HCT116 (cell line): ENCODE data around the gene HGS. TPM values are rescaled to one million over a fixed set of nuclear protein-coding genes. Genes with fewer than 3 reads are reported as not detected.

Source experiments
- ATAC-seq: fragments of 200-7000 bp; cut with Tn5 transposase; 2 replicates; pipeline ENCODE4 v1.9.1; 2020; ENCODE audit warnings: mild to moderate bottlenecking, moderate library complexity
- BruUV-seq: library from RNA; stranded (reverse); fragments of 400-500 nt; replicated peaks from 2 replicates; lab custom pipeline; 2021; lab: Mats Ljungman, UMichigan
- CTCF ChIA-PET: fragments of 300-600 bp; sonication (Branson Sonifier 250); formaldehyde crosslinking; loops from one replicate; lab custom pipeline; 2021; ENCODE audit warnings: antibody characterized with exemption; lab: Charles Lee
- POLR2A ChIA-PET: fragments of 300-600, 350-600 bp; sonication (Branson Sonifier 250); formaldehyde crosslinking; loops from one replicate; lab custom pipeline; 2021; ENCODE audit warnings: antibody characterized with exemption; lab: Charles Lee
- RAD21 ChIA-PET, 2 experiments: fragments of 300-600 bp; sonication (Branson Sonifier 250); formaldehyde crosslinking; loops; one replicate each; lab custom pipeline; 2023; ENCODE audit warnings: low total read pairs in 2 of 2; ENCODE audit not compliant: uncharacterized antibody in 2 of 2, unreplicated experiment in 2 of 2, low non-redundant PET in 1 of 2; lab: Charles Lee
- DNase-seq: peaks from one replicate; pipeline ENCODE4 v3.0.0-alpha.2; 2010; ENCODE audit warnings: low read depth, low spot score
- H2AFZ ChIP-seq: fragments of 200-600 bp; shearing (Covaris generic), sonication (generic); 2 replicates; pipeline ENCODE4 v1.6.1; 2017; ENCODE audit warnings: low read depth, mixed run types, mixed read lengths, antibody characterized with exemption, low read length; ENCODE audit not compliant: poor library complexity, severe bottlenecking
- H3K27ac ChIP-seq: 2 replicates; pipeline ENCODE4 v1.5.1; 2012; ENCODE audit warnings: low read depth, low read length
- H3K27me3 ChIP-seq: fragments of 200-600 bp; sonication (generic); 2 replicates; pipeline ENCODE4 v1.6.1; 2016; ENCODE audit warnings: mixed run types, low read length, mixed read lengths; ENCODE audit not compliant: insufficient read depth
- H3K36me3 ChIP-seq, 2 experiments: fragments of 200-500 bp in 1 of 2; fragments of 200-600 bp in 1 of 2; sonication (Bioruptor generic) in 1 of 2; sonication (generic) in 1 of 2; 2 replicates each; pipeline versions ENCODE4 v1.5.1 to v1.6.1; 2014 to 2016; ENCODE audit warnings: low read length in 2 of 2, inconsistent platforms in 1 of 2, mixed read lengths in 1 of 2, mixed run types in 1 of 2; ENCODE audit not compliant: insufficient read depth in 2 of 2, control insufficient read depth in 1 of 2
- H3K4me1 ChIP-seq, 2 experiments: fragments of 200-600 bp in 1 of 2; sonication (generic) in 1 of 2; 2 replicates each; pipeline versions ENCODE4 v1.5.1 to v1.6.1; 2012 to 2017; ENCODE audit warnings: low read length in 2 of 2, inconsistent platforms in 1 of 2, mild to moderate bottlenecking in 1 of 2, mixed read lengths in 1 of 2, mixed run types in 1 of 2, moderate library complexity in 1 of 2; ENCODE audit not compliant: insufficient read depth in 2 of 2, control insufficient read depth in 1 of 2
- H3K4me2 ChIP-seq: fragments of 200-600 bp; sonication (generic); 2 replicates; pipeline ENCODE4 v1.6.1; 2017; ENCODE audit warnings: mixed run types, low read length, mixed read lengths
- H3K4me3 ChIP-seq, 2 experiments: fragments of 200-600 bp in 1 of 2; sonication (generic) in 1 of 2; replicated peaks in 1 of 2; 2 replicates each; pipeline ENCODE4 v1.5.1; 2011 to 2016; ENCODE audit warnings: low read length in 2 of 2, control low read depth in 1 of 2, low read depth in 1 of 2, mild to moderate bottlenecking in 1 of 2, mixed read lengths in 1 of 2, mixed run types in 1 of 2
- H3K79me2 ChIP-seq: fragments of 200-600 bp; sonication (generic); 2 replicates; pipeline ENCODE4 v1.6.1; 2017; ENCODE audit warnings: mild to moderate bottlenecking, mixed run types, low read length, moderate library complexity, mixed read lengths; ENCODE audit not compliant: insufficient read depth
- H3K9ac ChIP-seq: fragments of 200-600 bp; sonication (generic); 2 replicates; pipeline ENCODE4 v1.6.1; 2016; ENCODE audit warnings: low read length, mixed read lengths
- H3K9me2 ChIP-seq: fragments of 200-600 bp; sonication (generic), shearing (Covaris generic); 2 replicates; pipeline ENCODE4 v1.6.1; 2017; ENCODE audit warnings: mixed run types, mild to moderate bottlenecking, moderate library complexity; ENCODE audit not compliant: insufficient read depth
- H3K9me3 ChIP-seq, 2 experiments: fragments of 200-500 bp in 1 of 2; fragments of 200-600 bp in 1 of 2; sonication (Bioruptor generic) in 1 of 2; sonication (generic) in 1 of 2; 2 replicates each; pipeline ENCODE4 v1.6.1; 2014 to 2017; ENCODE audit warnings: low read length in 2 of 2, mixed read lengths in 2 of 2, inconsistent platforms in 1 of 2, low read depth in 1 of 2, mild to moderate bottlenecking in 1 of 2, mixed run types in 1 of 2, moderate library complexity in 1 of 2; ENCODE audit not compliant: control insufficient read depth in 1 of 2, insufficient read depth in 1 of 2
- H4K20me1 ChIP-seq: fragments of 200-600 bp; sonication (generic), shearing (Covaris generic); 2 replicates; pipeline ENCODE4 v1.6.1; 2017; ENCODE audit warnings: mixed run types, mild to moderate bottlenecking, moderate library complexity; ENCODE audit not compliant: insufficient read depth
- ATF3 ChIP-seq: IDR thresholded peaks from 2 replicates; pipeline ENCODE4 v1.6.1; 2012
- POLR2A ChIP-seq: IDR thresholded peaks from 2 replicates; pipeline ENCODE4 v1.7.0; 2011; ENCODE audit warnings: borderline replicate concordance; ENCODE audit not compliant: insufficient read depth, insufficient read length; ENCODE audit errors: extremely low read depth
- POLR2AphosphoS5 ChIP-seq: IDR thresholded peaks from 2 replicates; pipeline ENCODE4 v1.6.1; 2011; ENCODE audit warnings: mild to moderate bottlenecking, low read depth, low read length, moderate library complexity
- intact Hi-C: fragments of 100-400 bp; cut with micrococcal nuclease; formaldehyde crosslinking; loops from 2 replicates; pipeline ENCODE4 v1.10.0; 2022
- total RNA-seq: library from RNA; stranded (reverse); gene quantifications from one replicate; pipeline ENCODE4 v1.2.1, GENCODE V29; 2021; ENCODE audit not compliant: unreplicated experiment
- TF ChIP-seq, protein P1 (sequence below), 3 experiments: fragments of 200-600 bp in 1 of 3; sonication (generic) in 1 of 3; IDR thresholded peaks in 2 of 3; conservative IDR thresholded peaks in 1 of 3; 2 replicates each; pipeline ENCODE4 v1.5.1; 2012 to 2017; ENCODE audit warnings: low read depth in 2 of 3, low read length in 2 of 3, antibody characterized with exemption in 1 of 3, borderline replicate concordance in 1 of 3, control low read depth in 1 of 3, mild to moderate bottlenecking in 1 of 3, mixed read lengths in 1 of 3, mixed run types in 1 of 3, moderate library complexity in 1 of 3; ENCODE audit not compliant: insufficient read depth in 1 of 3

The HGS gene
- total RNA-seq, 1 experiment from 2014 or later: 231 TPM

- no peak for TF ChIP-seq ATF3
- Histone ChIP-seq H3K4me2 (peak overlapping the region; percentile 89; the same call in 1 of the 2 replicates), H3K9me3 (no peaks in the 10 kb centered on the region), H3K36me3 (peaks cover 24 to 60% of the 10 kb centered on the region in 2 experiments), H3K9ac (peak overlapping the region; percentile 95; the same call in 1 of the 2 replicates), H3K4me3 (peak overlapping the region in 1 of 2 experiments; percentile 68; a peak in 1 of 4 replicates), H3K79me2 (peaks cover 93% of the 10 kb centered on the region), H2AFZ (no peak overlapping the region), H4K20me1 (no peaks in the 10 kb centered on the region; the same call in 1 of the 2 replicates), H3K4me1 (peaks cover 13 to 27% of the 10 kb centered on the region in 2 experiments), H3K27me3 (no peaks in the 10 kb centered on the region), H3K27ac (peak overlapping the region; percentile 98; the same call in 1 of the 2 replicates), H3K9me2 (no peaks in the 10 kb centered on the region)
- no TSS peak for BruUV-seq
- ChIA-PET POLR2A (interaction anchor here (3.5 kb wide), 1 partner anchor 17 kb away, joined by 33 read pairs; the partner anchor contains the start of genes ARL16 and HGS), CTCF (interaction anchor here (1.0 kb wide), 1 partner anchor 33 kb away, joined by 3 read pairs; no protein-coding TSS in a partner anchor), RAD21 (no interaction called here)
- ATAC-seq (no peak), DNase-seq (no peak)
- intact Hi-C loops: no loop called here
Measured at GRCh38 chr17:81700353-81701287, 16.8 kb downstream of the HGS start.

DNA sequence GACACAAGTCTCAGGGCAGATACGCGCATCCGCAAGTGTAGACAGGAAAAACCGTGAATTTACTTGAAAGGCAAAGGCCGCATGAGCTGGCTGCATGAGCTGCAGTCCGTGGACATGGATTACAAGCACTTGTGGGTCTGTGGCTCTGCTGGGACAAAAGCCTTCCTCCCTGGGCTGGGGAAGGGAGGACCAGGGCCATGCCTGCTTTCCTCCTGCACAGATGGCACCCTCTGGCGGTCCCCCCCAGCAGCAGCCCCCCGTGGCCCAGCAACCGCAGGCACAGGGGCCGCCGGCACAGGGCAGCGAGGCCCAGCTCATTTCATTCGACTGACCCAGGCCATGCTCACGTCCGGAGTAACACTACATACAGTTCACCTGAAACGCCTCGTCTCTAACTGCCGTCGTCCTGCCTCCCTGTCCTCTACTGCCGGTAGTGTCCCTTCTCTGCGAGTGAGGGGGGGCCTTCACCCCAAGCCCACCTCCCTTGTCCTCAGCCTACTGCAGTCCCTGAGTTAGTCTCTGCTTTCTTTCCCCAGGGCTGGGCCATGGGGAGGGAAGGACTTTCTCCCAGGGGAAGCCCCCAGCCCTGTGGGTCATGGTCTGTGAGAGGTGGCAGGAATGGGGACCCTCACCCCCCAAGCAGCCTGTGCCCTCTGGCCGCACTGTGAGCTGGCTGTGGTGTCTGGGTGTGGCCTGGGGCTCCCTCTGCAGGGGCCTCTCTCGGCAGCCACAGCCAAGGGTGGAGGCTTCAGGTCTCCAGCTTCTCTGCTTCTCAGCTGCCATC lies 17.7 kb downstream of the HGS start:
- H3K36me3 ChIP-seq: peaks cover 27 to 60% of the 10 kb centered on the region in 2 experiments
- CTCF ChIA-PET: interaction anchor here (1.0 kb wide), 1 partner anchor 34 kb away, joined by 3 read pairs; no protein-coding TSS in a partner anchor
- intact Hi-C loops: loop anchor here (2.0 kb wide), 1 partner anchor 19 kb away; the partner anchor contains the start of gene ARL16
- peak overlapping the region; percentile 95 for H3K9ac ChIP-seq
- peak overlapping the region; percentile 89 for H3K4me2 ChIP-seq
- no TSS peak for BruUV-seq
- no peaks in the 10 kb centered on the region for H3K27me3 ChIP-seq
- no peak overlapping the region for H2AFZ ChIP-seq
- DNase-seq (no peak), ATAC-seq (peak; percentile 43)
- peaks cover 93% of the 10 kb centered on the region for H3K79me2 ChIP-seq
- no peaks in the 10 kb centered on the region for H3K9me3 ChIP-seq
- H3K4me3 ChIP-seq: peak overlapping the region; percentile 68
- no peaks in the 10 kb centered on the region; the same call in 1 of the 2 replicates for H4K20me1 ChIP-seq
- POLR2A ChIA-PET: interaction anchor here (0.8 to 3.5 kb wide), 2 partner anchors 18 to 28 kb away, joined by 3 to 33 read pairs; partner anchors contain the start of genes ARL16 and HGS
- no peaks in the 10 kb centered on the region for H3K9me2 ChIP-seq
- no peak for TF ChIP-seq POLR2A
- TF ChIP-seq, protein P1, sequence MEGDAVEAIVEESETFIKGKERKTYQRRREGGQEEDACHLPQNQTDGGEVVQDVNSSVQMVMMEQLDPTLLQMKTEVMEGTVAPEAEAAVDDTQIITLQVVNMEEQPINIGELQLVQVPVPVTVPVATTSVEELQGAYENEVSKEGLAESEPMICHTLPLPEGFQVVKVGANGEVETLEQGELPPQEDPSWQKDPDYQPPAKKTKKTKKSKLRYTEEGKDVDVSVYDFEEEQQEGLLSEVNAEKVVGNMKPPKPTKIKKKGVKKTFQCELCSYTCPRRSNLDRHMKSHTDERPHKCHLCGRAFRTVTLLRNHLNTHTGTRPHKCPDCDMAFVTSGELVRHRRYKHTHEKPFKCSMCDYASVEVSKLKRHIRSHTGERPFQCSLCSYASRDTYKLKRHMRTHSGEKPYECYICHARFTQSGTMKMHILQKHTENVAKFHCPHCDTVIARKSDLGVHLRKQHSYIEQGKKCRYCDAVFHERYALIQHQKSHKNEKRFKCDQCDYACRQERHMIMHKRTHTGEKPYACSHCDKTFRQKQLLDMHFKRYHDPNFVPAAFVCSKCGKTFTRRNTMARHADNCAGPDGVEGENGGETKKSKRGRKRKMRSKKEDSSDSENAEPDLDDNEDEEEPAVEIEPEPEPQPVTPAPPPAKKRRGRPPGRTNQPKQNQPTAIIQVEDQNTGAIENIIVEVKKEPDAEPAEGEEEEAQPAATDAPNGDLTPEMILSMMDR (IDR thresholded peaks at IDR 0.05 in 2 of 3, conservative IDR thresholded peaks at IDR 0.05 in 1 of 3; ENCODE audit: borderline replicate concordance in 1 of 3, insufficient read depth in 1 of 3, low read depth in 2 of 3, low read length in 2 of 3): peak in 2 of 3 experiments; percentile 30 to 32; a peak in 4 of 6 replicates
- TF ChIP-seq POLR2AphosphoS5: no peak; the same call in 1 of the 2 replicates
- RAD21 ChIA-PET: interaction anchor here in 1 of 2 experiments (1.5 kb wide), 1 partner anchor 18 kb away, joined by 4 read pairs; the partner anchor contains the start of genes ARL16 and HGS
- peaks cover 13 to 27% of the 10 kb centered on the region in 2 experiments for H3K4me1 ChIP-seq
- peak overlapping the region; percentile 98 for H3K27ac ChIP-seq
